K562 (cell line): Measurements from ENCODE around the gene UGP2.

Source experiments
- BRCA1 ChIP-seq, 2 experiments: fragments of 450-650 bp in 1 of 2; sonication (generic) in 1 of 2; formaldehyde crosslinking in 1 of 2; IDR thresholded peaks; 2 replicates each; pipeline versions ENCODE4 v1.5.0 to v1.6.1; 2017 to 2020; ENCODE audit warnings: mild to moderate bottlenecking in 1 of 2, missing genetic modification reagents in 1 of 2
- CHCHD3 ChIP-seq: fragments of 250-450 bp; sonication (Bioruptor Pico); IDR thresholded peaks from 2 replicates; pipeline ENCODE4 v2.1.2; 2022; ENCODE audit warnings: mild to moderate bottlenecking
- CREB1 ChIP-seq, 2 experiments: sonication (generic) in 1 of 2; formaldehyde crosslinking in 1 of 2; IDR thresholded peaks; 2 replicates each; pipeline versions ENCODE4 v1.6.1 to v1.8.0; 2012 to 2022; ENCODE audit warnings: inconsistent platforms in 1 of 2, mild to moderate bottlenecking in 1 of 2, missing genetic modification reagents in 1 of 2, moderate library complexity in 1 of 2
- ELF4 ChIP-seq: fragments of 450-650 bp; formaldehyde crosslinking; IDR thresholded peaks from 2 replicates; pipeline ENCODE4 v1.4.0; 2022; ENCODE audit warnings: missing genetic modification characterization
- EZH2 ChIP-seq: IDR thresholded peaks from 2 replicates; pipeline ENCODE4 v1.6.1; 2012; ENCODE audit warnings: low read depth, mild to moderate bottlenecking, inconsistent platforms, low read length, borderline replicate concordance
- GATA2 ChIP-seq: sonication (generic); formaldehyde crosslinking; IDR thresholded peaks from 2 replicates; pipeline ENCODE4 v1.4.0; 2020; ENCODE audit warnings: mild to moderate bottlenecking, missing genetic modification reagents
- GTF2E2 ChIP-seq: fragments of 200-800 bp; sonication (Bioruptor generic); IDR thresholded peaks from 2 replicates; pipeline ENCODE4 v1.6.1; 2016; ENCODE audit warnings: missing genetic modification characterization, missing compliant biosample characterization
- JUND ChIP-seq, 2 experiments: IDR thresholded peaks; 2 replicates in 1 of 2; 3 replicates in 1 of 2; pipeline ENCODE4 v1.6.1; 2011; ENCODE audit warnings: borderline replicate concordance in 2 of 2, low read depth in 2 of 2, low read length in 2 of 2, improper control_type of control experiment in 1 of 2, missing biosample characterization in 1 of 2, missing genetic modification characterization in 1 of 2, missing genetic modification reagents in 1 of 2
- NBN ChIP-seq: fragments of 450-650 bp; IDR thresholded peaks from 2 replicates; pipeline ENCODE4 v1.6.1; 2016; ENCODE audit warnings: low read depth, mild to moderate bottlenecking
- NCOR1 ChIP-seq: fragments of 450-650 bp; IDR thresholded peaks from 2 replicates; pipeline ENCODE4 v1.6.1; 2016; ENCODE audit warnings: mild to moderate bottlenecking, moderate library complexity
- POLR2AphosphoS5 ChIP-seq: IDR thresholded peaks from 2 replicates; pipeline ENCODE4 v1.6.1; 2011; ENCODE audit warnings: mild to moderate bottlenecking, low read depth, low read length, moderate library complexity; ENCODE audit not compliant: control insufficient read depth, insufficient read depth
- ZNF24 ChIP-seq: fragments of 450-650 bp; IDR thresholded peaks from 2 replicates; pipeline ENCODE4 v1.6.1; 2016
- TF ChIP-seq, protein P1 (sequence below), 3 experiments: IDR thresholded peaks in 2 of 3; conservative IDR thresholded peaks in 1 of 3; 2 replicates each; pipeline ENCODE4 v1.5.1; 2011 to 2012; ENCODE audit warnings: low read length in 3 of 3, mild to moderate bottlenecking in 3 of 3, control low read depth in 2 of 3, improper control_type of control experiment in 1 of 3, inconsistent platforms in 1 of 3, low read depth in 1 of 3, mixed read lengths in 1 of 3, moderate library complexity in 1 of 3; ENCODE audit not compliant: insufficient read depth in 2 of 3

DNA sequence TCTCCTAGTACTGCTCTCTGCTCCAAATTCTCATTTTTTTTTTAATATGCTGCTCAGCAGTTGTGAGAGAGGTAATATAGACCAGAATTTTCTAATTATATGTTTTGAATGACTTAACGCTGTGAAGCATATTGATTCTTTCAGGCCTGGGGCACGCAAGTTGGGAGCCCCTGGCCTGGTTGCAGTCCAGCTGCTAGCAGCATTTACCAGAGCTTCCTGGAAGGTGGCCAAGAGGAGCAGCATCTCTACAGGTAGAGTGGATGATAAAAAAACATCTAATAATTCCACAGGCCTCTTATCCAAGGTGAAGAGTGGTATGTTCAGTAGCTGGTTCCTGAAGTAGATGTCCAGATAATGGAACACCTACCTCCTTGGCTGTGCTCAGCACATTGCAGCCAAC lies 7.3 kb upstream of the UGP2 start:
- TF ChIP-seq EZH2 (no peak), NCOR1 (no peak), GTF2E2 (tag) (no peak), BRCA1 (IDR thresholded peaks at IDR 0.05) (no peak), BRCA1 (CRISPR knock-in tag; IDR thresholded peaks at IDR 0.05) (no peak), POLR2AphosphoS5 (no peak), ZNF24 (no peak), CREB1 (IDR thresholded peaks at IDR 0.05) (no peak), CREB1 (CRISPR knock-in tag; IDR thresholded peaks at IDR 0.05) (no peak), NBN (no peak), CHCHD3 (CRISPR knock-in tag) (no peak), ELF4 (CRISPR knock-in tag) (no peak), JUND (IDR thresholded peaks at IDR 0.05; ENCODE audit: borderline replicate concordance, low read depth, low read length) (no peak), JUND (tag; IDR thresholded peaks at IDR 0.05; ENCODE audit: borderline replicate concordance, low read depth, low read length) (no peak), GATA2 (no peak)
- TF ChIP-seq, protein P1, sequence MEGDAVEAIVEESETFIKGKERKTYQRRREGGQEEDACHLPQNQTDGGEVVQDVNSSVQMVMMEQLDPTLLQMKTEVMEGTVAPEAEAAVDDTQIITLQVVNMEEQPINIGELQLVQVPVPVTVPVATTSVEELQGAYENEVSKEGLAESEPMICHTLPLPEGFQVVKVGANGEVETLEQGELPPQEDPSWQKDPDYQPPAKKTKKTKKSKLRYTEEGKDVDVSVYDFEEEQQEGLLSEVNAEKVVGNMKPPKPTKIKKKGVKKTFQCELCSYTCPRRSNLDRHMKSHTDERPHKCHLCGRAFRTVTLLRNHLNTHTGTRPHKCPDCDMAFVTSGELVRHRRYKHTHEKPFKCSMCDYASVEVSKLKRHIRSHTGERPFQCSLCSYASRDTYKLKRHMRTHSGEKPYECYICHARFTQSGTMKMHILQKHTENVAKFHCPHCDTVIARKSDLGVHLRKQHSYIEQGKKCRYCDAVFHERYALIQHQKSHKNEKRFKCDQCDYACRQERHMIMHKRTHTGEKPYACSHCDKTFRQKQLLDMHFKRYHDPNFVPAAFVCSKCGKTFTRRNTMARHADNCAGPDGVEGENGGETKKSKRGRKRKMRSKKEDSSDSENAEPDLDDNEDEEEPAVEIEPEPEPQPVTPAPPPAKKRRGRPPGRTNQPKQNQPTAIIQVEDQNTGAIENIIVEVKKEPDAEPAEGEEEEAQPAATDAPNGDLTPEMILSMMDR (IDR thresholded peaks at IDR 0.05 in 2 of 3, conservative IDR thresholded peaks at IDR 0.05 in 1 of 3; ENCODE audit: insufficient read depth in 2 of 3, low read depth in 1 of 3, low read length in 3 of 3) = no peak
